Measurements from ENCODE around the gene SLC25A41.

DNA sequence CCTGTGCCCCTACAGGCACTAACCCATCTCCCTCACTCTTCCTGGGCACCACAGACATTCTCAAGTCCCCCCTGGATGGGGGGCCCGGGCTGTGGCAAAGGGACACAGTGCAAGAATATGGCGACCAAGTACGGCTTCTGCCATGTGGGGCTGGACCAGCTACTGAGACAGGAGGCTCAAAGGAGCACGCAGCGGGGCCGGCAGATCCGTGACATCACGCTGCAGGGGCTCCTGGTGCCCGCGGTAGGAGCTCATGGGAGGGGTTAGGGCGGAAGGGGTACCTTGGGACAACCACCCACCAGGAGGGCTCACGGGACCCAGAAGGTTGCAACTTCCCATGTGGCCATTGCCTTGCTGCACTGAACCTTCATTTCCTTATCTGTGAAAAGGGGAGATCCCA is 37.3 kb downstream of the SLC25A41 start:
- TF ChIP-seq, protein P1, sequence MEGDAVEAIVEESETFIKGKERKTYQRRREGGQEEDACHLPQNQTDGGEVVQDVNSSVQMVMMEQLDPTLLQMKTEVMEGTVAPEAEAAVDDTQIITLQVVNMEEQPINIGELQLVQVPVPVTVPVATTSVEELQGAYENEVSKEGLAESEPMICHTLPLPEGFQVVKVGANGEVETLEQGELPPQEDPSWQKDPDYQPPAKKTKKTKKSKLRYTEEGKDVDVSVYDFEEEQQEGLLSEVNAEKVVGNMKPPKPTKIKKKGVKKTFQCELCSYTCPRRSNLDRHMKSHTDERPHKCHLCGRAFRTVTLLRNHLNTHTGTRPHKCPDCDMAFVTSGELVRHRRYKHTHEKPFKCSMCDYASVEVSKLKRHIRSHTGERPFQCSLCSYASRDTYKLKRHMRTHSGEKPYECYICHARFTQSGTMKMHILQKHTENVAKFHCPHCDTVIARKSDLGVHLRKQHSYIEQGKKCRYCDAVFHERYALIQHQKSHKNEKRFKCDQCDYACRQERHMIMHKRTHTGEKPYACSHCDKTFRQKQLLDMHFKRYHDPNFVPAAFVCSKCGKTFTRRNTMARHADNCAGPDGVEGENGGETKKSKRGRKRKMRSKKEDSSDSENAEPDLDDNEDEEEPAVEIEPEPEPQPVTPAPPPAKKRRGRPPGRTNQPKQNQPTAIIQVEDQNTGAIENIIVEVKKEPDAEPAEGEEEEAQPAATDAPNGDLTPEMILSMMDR (IDR thresholded peaks at IDR 0.05), result no peak
- TF ChIP-seq ZFX (IDR thresholded peaks at IDR 0.05; ENCODE audit: borderline replicate concordance), result no peak
